ENCODE data around the gene GCN1. TPM values are rescaled to one million over a fixed set of nuclear protein-coding genes. Genes with fewer than 3 reads are reported as not detected.
"Not testable (repeated sequence)": the region's sequence is repeated elsewhere in the genome, so short reads cannot be mapped to it uniquely, and the experiment has no call there.

Gene GCN1, protein sequence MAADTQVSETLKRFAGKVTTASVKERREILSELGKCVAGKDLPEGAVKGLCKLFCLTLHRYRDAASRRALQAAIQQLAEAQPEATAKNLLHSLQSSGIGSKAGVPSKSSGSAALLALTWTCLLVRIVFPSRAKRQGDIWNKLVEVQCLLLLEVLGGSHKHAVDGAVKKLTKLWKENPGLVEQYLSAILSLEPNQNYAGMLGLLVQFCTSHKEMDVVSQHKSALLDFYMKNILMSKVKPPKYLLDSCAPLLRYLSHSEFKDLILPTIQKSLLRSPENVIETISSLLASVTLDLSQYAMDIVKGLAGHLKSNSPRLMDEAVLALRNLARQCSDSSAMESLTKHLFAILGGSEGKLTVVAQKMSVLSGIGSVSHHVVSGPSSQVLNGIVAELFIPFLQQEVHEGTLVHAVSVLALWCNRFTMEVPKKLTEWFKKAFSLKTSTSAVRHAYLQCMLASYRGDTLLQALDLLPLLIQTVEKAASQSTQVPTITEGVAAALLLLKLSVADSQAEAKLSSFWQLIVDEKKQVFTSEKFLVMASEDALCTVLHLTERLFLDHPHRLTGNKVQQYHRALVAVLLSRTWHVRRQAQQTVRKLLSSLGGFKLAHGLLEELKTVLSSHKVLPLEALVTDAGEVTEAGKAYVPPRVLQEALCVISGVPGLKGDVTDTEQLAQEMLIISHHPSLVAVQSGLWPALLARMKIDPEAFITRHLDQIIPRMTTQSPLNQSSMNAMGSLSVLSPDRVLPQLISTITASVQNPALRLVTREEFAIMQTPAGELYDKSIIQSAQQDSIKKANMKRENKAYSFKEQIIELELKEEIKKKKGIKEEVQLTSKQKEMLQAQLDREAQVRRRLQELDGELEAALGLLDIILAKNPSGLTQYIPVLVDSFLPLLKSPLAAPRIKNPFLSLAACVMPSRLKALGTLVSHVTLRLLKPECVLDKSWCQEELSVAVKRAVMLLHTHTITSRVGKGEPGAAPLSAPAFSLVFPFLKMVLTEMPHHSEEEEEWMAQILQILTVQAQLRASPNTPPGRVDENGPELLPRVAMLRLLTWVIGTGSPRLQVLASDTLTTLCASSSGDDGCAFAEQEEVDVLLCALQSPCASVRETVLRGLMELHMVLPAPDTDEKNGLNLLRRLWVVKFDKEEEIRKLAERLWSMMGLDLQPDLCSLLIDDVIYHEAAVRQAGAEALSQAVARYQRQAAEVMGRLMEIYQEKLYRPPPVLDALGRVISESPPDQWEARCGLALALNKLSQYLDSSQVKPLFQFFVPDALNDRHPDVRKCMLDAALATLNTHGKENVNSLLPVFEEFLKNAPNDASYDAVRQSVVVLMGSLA (N-terminal part only)
- 44.3 and 51.5 TPM in 2 replicates for total RNA-seq (2014; rRNA removed; shearing (Covaris generic); ENCODE audit: low replicate concordance)

DNA sequence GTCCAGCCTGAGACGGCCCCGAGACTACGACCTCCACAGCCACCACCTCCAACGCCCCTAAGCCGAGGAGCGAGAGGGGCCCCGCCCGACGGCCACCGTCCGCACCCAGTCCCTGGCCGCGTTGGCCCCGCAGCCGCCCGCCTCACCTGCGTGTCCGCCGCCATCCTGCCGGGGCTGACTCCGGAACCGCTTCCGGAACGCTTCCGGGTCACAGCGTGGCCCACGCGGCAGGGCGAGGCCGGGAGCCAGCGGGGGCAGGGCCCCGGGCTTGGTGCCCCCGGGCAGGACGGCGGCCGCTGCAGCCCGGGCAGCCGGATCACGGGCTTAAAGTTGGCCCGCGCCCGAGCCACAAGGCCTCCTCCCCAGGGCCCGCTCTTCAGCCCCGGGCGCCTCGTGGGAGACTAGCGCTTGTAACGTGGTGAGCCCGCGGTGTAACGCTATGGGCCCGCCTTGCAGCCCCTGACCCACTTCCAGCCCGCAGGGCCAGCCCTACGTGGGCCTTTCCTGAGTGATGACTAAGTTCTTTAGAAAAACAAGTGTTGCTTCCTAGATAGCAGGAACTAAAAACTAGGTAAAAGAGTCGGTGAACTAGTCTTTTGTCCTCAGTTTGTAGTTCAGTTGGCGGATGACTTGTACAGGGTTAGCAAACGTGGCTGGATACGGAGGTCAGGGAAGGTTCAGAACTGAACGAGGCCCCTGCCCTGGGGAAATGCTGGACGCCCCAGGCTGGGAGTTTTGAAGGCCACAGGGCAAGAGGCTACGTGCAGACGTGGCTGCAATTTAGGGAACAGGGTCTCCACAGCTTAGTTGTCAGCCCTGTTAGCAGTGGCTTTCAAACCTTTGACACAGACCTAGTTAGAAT is at the start of gene GCN1:
TSS of gene GCN1 (minus strand) at position 182 of the 862 bp plus-strand sequence. CDS start at position 164, 18 bp downstream.
- peak; percentile 89 for DNase-seq (ENCODE audit: low read depth)
- in situ Hi-C loops (cut with HindIII; ENCODE audit: low pct_unique_long_range_greater_than_20kb, low sequenced_read_pairs) = no loop called here

DNA sequence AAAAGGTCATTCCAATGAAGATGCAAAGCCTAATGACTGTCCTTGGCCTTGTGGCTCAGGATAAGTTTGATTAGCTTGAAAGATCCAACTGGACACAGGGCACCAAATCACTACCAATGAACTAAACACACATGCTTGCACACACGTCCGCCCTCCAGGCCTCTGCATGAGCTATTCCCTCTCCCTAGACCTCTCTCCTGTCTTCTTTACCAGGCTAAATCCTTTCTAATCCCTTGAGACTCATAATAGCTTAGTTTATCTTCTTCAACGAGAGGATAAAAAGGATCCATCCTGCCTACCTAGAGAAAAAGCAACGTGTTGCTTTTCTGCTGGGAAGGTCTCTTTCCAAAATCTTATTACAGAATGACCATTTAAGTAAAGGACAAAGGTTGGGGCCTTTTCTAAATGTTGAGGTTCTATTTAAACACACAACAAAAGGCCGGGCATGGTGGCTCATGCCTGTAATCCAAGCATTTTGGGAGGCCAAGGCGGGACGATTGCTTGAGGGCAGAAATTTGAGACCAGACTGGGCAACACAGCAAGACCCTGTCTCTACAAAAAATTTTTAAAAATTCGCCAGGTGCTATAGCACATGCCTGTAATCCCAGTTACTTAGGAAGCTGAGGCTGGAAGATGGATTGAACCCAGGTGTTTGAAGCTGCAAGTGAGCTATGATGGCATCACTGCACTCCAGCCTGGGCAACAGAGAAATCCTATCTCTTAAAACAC is 48.6 kb upstream of the GCN1 start:
- no peak for DNase-seq (ENCODE audit: low read depth)
- in situ Hi-C loops (cut with HindIII; ENCODE audit: low pct_unique_long_range_greater_than_20kb, low sequenced_read_pairs) = no loop called here

DNA sequence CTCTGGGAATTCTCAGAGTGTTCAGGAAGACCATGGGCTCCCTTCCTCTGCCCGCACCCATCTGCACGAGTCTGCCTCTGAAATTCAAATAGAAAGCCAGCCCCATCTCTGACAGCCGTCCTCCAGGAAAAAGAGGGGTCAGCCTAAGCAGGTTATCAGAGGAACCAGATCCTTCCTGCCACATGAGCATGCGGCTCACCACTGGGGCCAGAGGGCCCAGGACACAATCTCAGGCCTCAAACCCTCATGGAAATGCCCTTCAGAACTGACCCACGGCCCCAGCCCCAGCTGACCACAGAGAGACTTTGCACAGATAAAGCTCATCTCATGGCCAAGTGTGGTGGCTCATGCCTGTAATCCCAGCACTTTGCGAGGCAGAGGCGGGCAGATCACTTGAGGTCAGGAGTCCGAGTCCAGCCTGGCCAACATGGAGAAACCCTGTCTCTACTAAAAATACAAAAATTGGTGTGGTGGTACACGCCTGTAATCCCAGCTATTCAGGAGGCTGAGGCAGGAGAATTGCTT is 47.8 kb upstream of the GCN1 start:
- in situ Hi-C loops (cut with HindIII; ENCODE audit: low pct_unique_long_range_greater_than_20kb, low sequenced_read_pairs) = no loop called here
- no peak for DNase-seq (ENCODE audit: low read depth)

DNA sequence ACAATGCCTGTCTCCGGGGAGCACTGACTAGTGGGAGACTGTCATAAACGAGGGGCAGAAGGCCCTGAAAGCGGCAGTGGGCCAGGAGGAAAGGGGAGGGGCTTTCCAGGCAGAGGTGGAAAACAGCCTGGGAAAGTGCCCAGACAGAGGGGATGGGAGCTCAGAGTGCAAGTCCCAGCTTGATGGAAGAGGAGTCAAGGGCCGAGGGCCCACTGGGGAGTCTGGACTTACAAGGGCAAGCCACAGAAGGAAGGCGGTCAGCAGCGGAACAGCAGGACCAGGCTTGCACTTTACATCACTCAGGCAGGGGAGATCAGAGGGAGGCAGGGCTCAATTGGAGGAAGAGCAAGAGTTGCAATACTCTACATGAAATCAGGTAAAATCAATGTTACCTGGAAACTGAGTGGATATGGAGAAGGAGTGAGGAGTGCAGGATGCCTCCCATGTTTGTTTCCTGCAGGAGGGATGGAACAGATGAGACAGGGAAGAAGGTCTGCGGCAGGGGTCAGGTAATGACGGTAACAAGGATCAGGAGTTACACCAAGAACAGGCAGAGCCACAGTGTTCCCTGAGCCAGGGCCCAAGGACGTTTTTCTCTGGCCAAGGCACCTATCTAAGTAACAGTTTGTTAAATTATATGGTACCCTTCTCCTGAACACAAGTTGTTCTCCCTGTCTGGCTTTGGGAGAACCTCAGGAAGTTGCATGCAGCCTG is 47.2 kb upstream of the GCN1 start:
- in situ Hi-C loops (cut with HindIII; ENCODE audit: low pct_unique_long_range_greater_than_20kb, low sequenced_read_pairs) = no loop called here
- no peak for DNase-seq (ENCODE audit: low read depth)

DNA sequence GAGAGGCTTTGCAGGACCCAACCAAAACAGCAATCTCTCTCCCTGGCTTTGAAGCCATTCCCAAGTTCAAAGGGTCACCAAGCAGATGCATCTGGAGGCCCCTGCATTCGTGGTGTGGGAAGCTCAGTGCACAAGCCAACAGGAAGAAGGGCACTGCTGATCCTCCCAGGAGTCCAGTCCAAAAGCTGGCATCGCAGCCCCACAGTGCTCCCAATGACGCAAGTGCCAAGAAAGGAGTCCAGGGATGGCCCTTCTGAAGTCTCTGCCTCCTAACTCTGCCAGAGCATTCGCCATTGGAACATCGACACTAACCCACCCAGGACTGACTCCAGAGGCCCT is 45.9 kb upstream of the GCN1 start:
- no peak for DNase-seq (ENCODE audit: low read depth)
- in situ Hi-C loops (cut with HindIII; ENCODE audit: low pct_unique_long_range_greater_than_20kb, low sequenced_read_pairs) = no loop called here

DNA sequence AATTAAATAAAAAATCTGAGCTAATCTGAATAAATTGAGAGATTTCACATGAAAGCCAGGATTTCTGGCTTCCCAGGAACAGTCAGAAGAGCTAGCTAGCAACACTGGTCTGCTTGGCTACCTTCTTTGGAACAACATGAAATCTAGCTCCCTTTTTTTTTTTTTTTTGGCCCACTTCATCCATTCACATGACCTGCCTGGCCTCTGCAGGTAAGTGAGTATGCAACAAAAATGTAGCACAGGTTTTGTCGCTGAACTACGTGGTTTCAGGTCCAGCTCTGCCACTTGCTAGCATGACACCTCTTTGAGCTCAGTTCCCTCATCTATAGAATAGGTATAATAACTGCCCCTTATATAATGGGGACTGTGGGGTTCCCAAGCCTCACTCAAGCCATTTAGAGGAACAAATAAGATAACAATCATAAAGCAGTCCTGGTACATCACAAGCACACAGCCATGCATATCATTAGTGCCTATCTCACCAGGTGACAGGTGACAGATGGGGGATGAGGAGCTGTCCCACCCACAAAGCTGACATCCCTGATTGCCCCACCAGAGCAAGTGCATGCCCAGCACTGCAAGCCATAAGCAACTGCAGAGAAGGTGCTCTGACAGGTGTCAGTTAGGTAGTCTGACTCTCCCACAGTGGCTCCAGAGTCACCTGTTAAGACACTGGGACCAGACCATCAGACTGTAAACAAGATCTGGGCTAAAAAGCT is 45.4 kb upstream of the GCN1 start:
- in situ Hi-C loops (cut with HindIII; ENCODE audit: low pct_unique_long_range_greater_than_20kb, low sequenced_read_pairs) = no loop called here

DNA sequence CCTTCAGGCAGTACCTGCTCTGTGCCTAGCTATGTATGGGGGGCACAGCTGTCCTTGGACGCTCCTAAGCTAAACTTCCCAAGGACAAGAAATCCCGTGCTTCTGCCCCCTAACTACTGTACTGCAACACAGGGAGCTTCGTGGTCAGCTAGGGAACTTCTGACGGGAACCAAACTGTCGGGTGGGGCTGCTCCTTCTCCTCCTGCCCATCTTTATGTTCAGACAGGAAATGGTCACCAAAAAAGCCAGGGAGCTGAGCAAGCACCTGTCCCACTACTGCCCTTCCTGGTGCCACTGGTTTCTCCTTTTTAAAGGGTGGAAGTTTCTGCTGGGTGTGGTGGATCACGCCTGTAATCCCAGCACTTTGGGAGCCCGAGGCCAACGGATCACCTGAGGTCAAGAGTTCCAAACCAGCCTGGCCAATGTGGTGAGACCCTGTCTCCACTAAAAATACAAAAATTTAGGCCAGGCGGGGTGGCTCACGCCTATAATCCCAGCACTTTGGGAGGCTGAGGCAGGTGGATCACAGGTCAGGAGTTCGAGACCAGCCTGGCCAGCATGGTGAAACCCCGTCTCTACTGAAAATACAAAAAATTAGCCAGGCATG is 44.4 kb upstream of the GCN1 start:
- DNase-seq (ENCODE audit: low read depth) = no peak
- in situ Hi-C loops (cut with HindIII; ENCODE audit: low pct_unique_long_range_greater_than_20kb, low sequenced_read_pairs) = no loop called here

More for the DNA sequence above, 45.4 kb upstream of the GCN1 start:
- DNase-seq (ENCODE audit: low read depth) = no peak

DNA sequence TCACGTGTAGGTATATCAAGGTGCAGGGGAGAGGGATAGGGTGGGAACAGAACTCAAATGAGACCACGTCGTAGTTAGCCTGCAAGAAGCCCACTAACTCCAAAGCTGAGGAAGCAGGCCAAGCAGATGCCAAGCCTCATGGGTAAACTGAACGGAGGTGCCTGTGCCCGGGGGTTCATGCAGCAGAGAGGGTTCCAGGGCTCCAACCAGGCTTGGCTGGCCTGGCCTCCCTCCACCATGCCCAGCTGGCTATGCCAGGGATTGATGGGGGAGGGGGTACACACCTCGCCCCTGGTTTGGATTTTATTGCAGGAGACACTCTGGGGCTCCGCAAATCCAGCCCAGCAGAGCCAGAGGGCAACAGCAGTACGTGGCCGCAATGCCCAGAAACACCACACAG is 43.7 kb upstream of the GCN1 start:
- no peak for DNase-seq (ENCODE audit: low read depth)
- in situ Hi-C loops (cut with HindIII; ENCODE audit: low pct_unique_long_range_greater_than_20kb, low sequenced_read_pairs) = no loop called here

DNA sequence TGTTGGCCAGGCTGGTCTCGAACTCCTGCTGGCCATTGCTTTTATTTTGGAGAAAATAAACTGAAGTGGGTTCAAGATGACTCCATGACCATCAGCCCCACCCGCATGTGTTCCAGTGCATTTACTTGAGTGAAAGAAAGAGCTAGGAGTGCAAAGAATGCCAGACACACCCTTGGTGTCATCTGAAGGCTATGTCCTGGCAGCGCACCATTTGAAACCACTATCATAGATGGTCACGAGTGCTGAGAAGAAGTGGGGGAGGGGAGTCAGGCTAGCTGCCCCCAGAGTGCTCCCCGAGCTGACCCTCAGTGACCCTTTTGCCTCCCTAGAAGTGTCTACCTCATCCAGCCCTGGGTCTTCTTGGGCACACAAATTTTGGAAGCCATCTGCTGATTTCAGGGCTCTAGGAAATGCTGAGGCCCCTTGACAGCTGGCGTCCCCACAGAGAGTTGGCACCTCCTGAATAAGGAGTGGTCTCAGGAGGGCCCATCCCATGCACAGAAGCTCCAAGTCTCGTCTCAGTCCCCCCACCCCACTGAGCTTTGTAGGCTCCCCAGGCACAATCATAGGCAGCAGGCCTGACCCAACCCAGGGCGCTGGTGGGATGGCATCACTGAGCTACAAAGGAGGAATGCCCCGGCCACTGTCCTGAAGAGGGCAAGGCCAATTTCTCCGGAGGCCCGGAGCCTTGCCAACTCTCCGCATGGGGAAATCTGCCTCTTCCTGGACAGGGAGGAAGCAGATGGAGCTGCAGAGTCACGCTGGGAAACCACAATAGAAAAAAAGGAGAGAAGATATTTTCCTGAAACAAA is 43.1 kb upstream of the GCN1 start:
- peak; percentile 80 for DNase-seq (ENCODE audit: low read depth)

DNA sequence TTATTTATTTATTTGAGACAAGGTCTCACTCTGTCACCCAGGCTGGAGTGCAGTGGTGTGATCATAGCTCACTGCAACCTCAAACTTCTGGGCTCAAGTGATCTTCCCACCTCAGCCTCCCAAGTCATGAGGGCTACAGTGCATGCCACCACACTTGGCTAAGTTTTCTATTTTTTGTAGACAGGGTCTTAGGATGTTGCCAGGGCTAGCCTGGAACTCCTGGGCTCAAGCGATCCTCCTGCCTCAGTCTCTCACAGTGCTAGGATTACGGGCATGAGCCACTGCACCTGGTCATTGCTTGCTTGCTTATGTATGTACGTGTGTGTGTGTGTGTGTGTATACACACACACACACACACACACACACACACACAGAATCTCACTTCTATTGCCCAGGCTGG is 42.3 kb upstream of the GCN1 start:
- DNase-seq (ENCODE audit: low read depth); in situ Hi-C loops (cut with HindIII; ENCODE audit: low pct_unique_long_range_greater_than_20kb, low sequenced_read_pairs): not testable (repeated sequence)

More for the DNA sequence above, 43.1 kb upstream of the GCN1 start:
- in situ Hi-C loops (cut with HindIII; ENCODE audit: low pct_unique_long_range_greater_than_20kb, low sequenced_read_pairs) = no loop called here

DNA sequence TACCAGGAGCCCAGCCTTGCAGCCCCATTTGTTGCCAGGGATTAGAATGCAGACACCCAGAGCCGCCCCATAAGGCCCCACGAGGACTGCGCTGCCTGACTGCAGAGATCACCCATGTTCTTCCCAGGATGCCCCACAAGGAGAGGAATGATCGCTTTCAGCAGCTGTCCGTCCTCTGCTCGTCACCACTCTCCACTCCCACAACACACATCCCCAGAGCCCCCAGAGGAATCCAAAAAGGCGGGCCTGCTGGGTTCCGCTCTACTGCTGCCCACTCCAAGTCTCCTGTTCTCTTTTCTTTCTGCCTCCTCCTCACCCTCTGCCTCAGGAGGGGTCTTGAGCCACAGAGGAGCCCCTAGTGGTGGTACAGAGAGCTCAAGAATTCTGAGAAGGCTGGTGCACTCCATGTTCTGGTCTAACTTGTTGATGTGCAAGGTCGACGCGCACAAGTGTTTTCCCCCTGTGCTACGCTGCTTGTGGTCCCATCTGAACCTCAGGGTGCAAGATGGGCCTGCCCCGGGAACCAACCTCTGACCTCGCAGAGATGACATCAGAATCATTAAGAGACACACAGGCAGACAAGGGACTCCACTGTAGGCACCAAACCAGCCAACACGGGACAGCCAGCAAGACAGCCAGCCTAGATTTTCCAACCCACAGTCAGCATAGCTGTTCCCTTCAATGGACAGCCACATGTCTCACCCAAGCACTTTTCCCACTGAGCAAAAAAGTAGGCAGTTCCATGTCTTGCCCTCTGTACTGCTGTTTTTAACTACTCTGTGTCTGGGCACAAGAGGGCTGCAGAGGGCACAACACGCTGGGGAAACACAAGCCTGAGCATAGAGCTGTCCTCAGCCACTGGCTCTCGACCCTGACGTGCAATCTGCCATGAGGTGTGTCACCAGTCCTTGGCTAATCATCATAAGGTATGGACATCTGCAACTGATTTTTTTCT is 41.1 kb upstream of the GCN1 start:
- in situ Hi-C loops (cut with HindIII; ENCODE audit: low pct_unique_long_range_greater_than_20kb, low sequenced_read_pairs) = no loop called here
- peak; percentile 38 for DNase-seq (ENCODE audit: low read depth)

DNA sequence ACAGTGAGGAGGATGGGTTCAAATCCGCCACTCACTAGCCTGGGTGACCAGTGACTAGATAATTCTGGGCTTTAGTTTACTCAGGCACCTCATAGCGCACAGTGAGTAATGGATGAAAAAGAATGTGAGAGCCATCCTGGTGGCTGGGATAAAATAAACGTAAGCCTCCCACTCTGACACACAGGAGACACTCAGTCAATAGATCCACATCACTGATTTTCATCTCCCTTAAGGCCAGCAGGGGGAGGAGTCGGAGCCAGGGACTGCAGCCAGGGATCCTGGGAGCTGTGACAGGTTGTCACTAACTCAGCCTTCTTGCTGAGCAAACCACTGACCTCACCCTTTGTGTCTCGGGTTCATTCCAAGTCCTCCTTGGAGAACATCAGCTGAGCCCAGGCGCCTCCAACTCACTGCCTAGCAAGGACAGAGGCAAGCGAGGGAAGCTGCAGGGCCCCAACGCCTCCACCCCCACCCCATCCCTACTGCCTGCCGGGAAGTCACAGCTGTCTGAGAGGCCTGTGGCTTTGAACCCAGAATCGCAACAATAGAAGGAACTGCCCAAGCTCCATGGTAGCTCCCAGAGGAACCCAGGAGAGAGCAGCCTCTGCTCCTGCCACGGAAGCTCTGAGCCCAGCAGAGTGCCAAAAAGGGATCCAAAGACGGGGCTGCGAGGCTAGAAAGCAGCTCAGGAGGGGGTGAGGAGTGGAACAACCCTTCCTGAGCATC is 40.3 kb upstream of the GCN1 start:
- in situ Hi-C loops (cut with HindIII; ENCODE audit: low pct_unique_long_range_greater_than_20kb, low sequenced_read_pairs) = no loop called here
- peak; percentile 99 for DNase-seq (ENCODE audit: low read depth)
